Type B pancreatic cell (in vitro differentiated cells): ENCODE data around the gene AJM1. TPM values are rescaled to one million over a fixed set of nuclear protein-coding genes. Genes with fewer than 3 reads are reported as not detected.

ENCODE experiments used
- DNase-seq: peaks from one replicate; pipeline ENCODE4 v3.0.0; 2021; ENCODE audit warnings: mixed read lengths; ENCODE audit not compliant: unreplicated experiment; ENCODE audit errors: extremely low spot score
- H3K27ac Mint-ChIP-seq: 2 replicates; pipeline ENCODE4 v1.8.0; 2021; ENCODE audit warnings: mild to moderate bottlenecking, mixed read lengths
- H3K27me3 Mint-ChIP-seq: 2 replicates; pipeline ENCODE4 v1.8.0; 2021; ENCODE audit warnings: mixed read lengths
- H3K36me3 Mint-ChIP-seq: 2 replicates; pipeline ENCODE4 v1.8.0; 2021; ENCODE audit warnings: mixed read lengths
- H3K4me1 Mint-ChIP-seq: one replicate; pipeline ENCODE4 v1.8.0; 2021; ENCODE audit warnings: mixed read lengths; ENCODE audit not compliant: unreplicated experiment
- H3K4me3 Mint-ChIP-seq: 2 replicates; pipeline ENCODE4 v1.8.0; 2021; ENCODE audit warnings: mild to moderate bottlenecking, mixed read lengths
- H3K9me3 Mint-ChIP-seq: 2 replicates; pipeline ENCODE4 v1.8.0; 2021; ENCODE audit warnings: mixed read lengths
- total RNA-seq: library from RNA; stranded (reverse); gene quantifications from 2 replicates; pipeline ENCODE4 v1.2.1, GENCODE V29; 2021; ENCODE audit warnings: low replicate concordance
- TF ChIP-seq, protein P1 (sequence below): fragments of 200-600 bp; sonication (generic); conservative IDR thresholded peaks from 2 replicates; pipeline ENCODE4 v1.5.0; 2021; ENCODE audit warnings: antibody characterized with exemption, mild to moderate bottlenecking

The AJM1 gene
- total RNA-seq, 1 donor from 2014 or later, result 3.6 TPM

- no peaks in the 10 kb centered on the region for H3K27me3 Mint-ChIP-seq
- H3K4me3 Mint-ChIP-seq, result peak overlapping the region; percentile 56
- no peaks in the 10 kb centered on the region for H3K9me3 Mint-ChIP-seq
- TF ChIP-seq, protein P1, sequence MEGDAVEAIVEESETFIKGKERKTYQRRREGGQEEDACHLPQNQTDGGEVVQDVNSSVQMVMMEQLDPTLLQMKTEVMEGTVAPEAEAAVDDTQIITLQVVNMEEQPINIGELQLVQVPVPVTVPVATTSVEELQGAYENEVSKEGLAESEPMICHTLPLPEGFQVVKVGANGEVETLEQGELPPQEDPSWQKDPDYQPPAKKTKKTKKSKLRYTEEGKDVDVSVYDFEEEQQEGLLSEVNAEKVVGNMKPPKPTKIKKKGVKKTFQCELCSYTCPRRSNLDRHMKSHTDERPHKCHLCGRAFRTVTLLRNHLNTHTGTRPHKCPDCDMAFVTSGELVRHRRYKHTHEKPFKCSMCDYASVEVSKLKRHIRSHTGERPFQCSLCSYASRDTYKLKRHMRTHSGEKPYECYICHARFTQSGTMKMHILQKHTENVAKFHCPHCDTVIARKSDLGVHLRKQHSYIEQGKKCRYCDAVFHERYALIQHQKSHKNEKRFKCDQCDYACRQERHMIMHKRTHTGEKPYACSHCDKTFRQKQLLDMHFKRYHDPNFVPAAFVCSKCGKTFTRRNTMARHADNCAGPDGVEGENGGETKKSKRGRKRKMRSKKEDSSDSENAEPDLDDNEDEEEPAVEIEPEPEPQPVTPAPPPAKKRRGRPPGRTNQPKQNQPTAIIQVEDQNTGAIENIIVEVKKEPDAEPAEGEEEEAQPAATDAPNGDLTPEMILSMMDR, result no peak
- peaks cover 10% of the 10 kb centered on the region for H3K4me1 Mint-ChIP-seq
- peak overlapping the region; percentile 68 for H3K27ac Mint-ChIP-seq
- H3K36me3 Mint-ChIP-seq, result peaks cover 18% of the 10 kb centered on the region
- DNase-seq, result no peak
Observed at GRCh38 chr9:136820971-136821825, 21.1 kb upstream of the AJM1 start.

DNA sequence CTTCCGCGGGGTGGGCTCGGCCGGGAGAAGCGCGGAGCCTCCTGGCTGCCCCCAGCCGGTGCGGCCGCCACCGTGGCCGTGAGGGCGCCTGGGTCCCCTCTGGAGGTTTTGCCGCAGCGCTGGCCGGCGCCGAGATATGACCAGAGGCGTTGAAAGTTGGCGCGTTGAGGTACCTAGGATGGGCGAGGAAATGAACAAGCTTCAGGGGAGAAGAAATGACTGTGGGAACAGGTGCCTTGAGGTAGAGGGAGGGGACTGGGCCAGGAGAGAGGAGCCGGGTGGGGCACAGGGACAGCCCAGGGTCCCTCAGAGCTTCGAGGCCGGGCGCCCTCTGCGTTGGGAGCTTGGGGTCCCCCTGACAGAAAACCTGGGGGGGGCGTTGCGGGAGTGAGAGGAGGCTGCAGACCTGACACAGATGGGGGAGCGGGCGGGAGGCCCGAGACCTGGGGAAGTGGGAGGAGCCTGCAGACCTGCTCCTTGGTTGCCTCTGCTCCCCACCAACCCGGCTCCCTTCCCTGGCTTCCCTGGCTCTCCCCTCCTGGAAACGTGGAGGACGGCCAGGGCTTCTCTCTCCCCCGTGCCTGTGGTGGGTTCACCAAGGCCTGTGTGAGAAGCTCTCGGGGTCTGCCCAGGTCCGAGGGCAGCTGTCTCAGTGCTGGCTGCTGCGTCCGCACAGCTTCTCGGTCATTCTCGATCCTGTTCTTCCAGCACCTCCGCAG, 20.3 kb upstream of the AJM1 start:
- H3K4me1 Mint-ChIP-seq, result peaks cover 10% of the 10 kb centered on the region
- no peaks in the 10 kb centered on the region for H3K9me3 Mint-ChIP-seq
- no peak overlapping the region for H3K4me3 Mint-ChIP-seq
- no peaks in the 10 kb centered on the region for H3K27me3 Mint-ChIP-seq
- DNase-seq, result no peak
- H3K27ac Mint-ChIP-seq, result no peak overlapping the region
- TF ChIP-seq, protein P1, result no peak
- H3K36me3 Mint-ChIP-seq, result peaks cover 14% of the 10 kb centered on the region

GRCh38 chr9:136823136-136824046, 18.9 kb upstream of the AJM1 start:
- Mint-ChIP-seq H3K9me3 (no peaks in the 10 kb centered on the region), H3K27ac (no peak overlapping the region), H3K27me3 (no peaks in the 10 kb centered on the region), H3K36me3 (peaks cover 12% of the 10 kb centered on the region), H3K4me3 (no peak overlapping the region), H3K4me1 (peaks cover 10% of the 10 kb centered on the region)
- DNase-seq, result no peak
- TF ChIP-seq, protein P1, result no peak

- peaks cover 7% of the 10 kb centered on the region for H3K36me3 Mint-ChIP-seq
- TF ChIP-seq, protein P1, result no peak
- H3K27me3 Mint-ChIP-seq, result no peaks in the 10 kb centered on the region
- DNase-seq, result no peak
- no peaks in the 10 kb centered on the region for H3K9me3 Mint-ChIP-seq
- no peak overlapping the region for H3K4me3 Mint-ChIP-seq
- H3K4me1 Mint-ChIP-seq, result peaks cover 6% of the 10 kb centered on the region
- H3K27ac Mint-ChIP-seq, result no peak overlapping the region
Observed at GRCh38 chr9:136824496-136825225, 17.6 kb upstream of the AJM1 start.
